Liver (tissue), 3 donors: ENCODE results near the gene TCAP.

Source experiments
- FOXA1 ChIP-seq: IDR thresholded peaks from 2 replicates; pipeline ENCODE4 v1.6.1; 2016; ENCODE audit warnings: antibody characterized with exemption
- RAD21 ChIP-seq, 2 donors: IDR thresholded peaks; 2 replicates each; pipeline ENCODE4 v1.6.1; 2016; ENCODE audit warnings: antibody characterized with exemption in 2 of 2, mild to moderate bottlenecking in 2 of 2
- RXRA ChIP-seq, 2 donors: IDR thresholded peaks; 2 replicates each; pipeline ENCODE4 v1.6.1; 2017 to 2018; ENCODE audit warnings: antibody characterized with exemption in 2 of 2, mild to moderate bottlenecking in 1 of 2
- SP1 ChIP-seq: IDR thresholded peaks from 2 replicates; pipeline ENCODE4 v1.6.1; 2018; ENCODE audit warnings: antibody characterized with exemption, mild to moderate bottlenecking
- TAF1 ChIP-seq: conservative IDR thresholded peaks from 2 replicates; pipeline ENCODE4 v1.6.1; 2016; ENCODE audit warnings: antibody characterized with exemption, mild to moderate bottlenecking
- YY1 ChIP-seq: IDR thresholded peaks from 2 replicates; pipeline ENCODE4 v1.6.1; 2016; ENCODE audit warnings: antibody characterized with exemption, mild to moderate bottlenecking
- TF ChIP-seq, protein P1 (sequence below): fragments of 150-350 bp; IDR thresholded peaks from 2 replicates; pipeline ENCODE4 v1.5.1; 2017; ENCODE audit warnings: improper control_type of control experiment, low read depth, low read length; ENCODE audit not compliant: missing input control
- TF ChIP-seq, protein P2 (sequence below): IDR thresholded peaks from 2 replicates; pipeline ENCODE4 v1.6.1; 2016; ENCODE audit warnings: antibody characterized with exemption, mild to moderate bottlenecking
- TF ChIP-seq, protein P3 (sequence below): IDR thresholded peaks from 2 replicates; pipeline ENCODE4 v1.6.1; 2016; ENCODE audit warnings: antibody characterized with exemption
- TF ChIP-seq, protein P4 (sequence below): IDR thresholded peaks from 2 replicates; pipeline ENCODE4 v1.6.1; 2016; ENCODE audit warnings: antibody characterized with exemption
- donor health status: healthy.
- donor health status: healthy.

- TF ChIP-seq, protein P1, sequence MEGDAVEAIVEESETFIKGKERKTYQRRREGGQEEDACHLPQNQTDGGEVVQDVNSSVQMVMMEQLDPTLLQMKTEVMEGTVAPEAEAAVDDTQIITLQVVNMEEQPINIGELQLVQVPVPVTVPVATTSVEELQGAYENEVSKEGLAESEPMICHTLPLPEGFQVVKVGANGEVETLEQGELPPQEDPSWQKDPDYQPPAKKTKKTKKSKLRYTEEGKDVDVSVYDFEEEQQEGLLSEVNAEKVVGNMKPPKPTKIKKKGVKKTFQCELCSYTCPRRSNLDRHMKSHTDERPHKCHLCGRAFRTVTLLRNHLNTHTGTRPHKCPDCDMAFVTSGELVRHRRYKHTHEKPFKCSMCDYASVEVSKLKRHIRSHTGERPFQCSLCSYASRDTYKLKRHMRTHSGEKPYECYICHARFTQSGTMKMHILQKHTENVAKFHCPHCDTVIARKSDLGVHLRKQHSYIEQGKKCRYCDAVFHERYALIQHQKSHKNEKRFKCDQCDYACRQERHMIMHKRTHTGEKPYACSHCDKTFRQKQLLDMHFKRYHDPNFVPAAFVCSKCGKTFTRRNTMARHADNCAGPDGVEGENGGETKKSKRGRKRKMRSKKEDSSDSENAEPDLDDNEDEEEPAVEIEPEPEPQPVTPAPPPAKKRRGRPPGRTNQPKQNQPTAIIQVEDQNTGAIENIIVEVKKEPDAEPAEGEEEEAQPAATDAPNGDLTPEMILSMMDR = no peak
- no peak for TF ChIP-seq TAF1
- TF ChIP-seq, protein P2, sequence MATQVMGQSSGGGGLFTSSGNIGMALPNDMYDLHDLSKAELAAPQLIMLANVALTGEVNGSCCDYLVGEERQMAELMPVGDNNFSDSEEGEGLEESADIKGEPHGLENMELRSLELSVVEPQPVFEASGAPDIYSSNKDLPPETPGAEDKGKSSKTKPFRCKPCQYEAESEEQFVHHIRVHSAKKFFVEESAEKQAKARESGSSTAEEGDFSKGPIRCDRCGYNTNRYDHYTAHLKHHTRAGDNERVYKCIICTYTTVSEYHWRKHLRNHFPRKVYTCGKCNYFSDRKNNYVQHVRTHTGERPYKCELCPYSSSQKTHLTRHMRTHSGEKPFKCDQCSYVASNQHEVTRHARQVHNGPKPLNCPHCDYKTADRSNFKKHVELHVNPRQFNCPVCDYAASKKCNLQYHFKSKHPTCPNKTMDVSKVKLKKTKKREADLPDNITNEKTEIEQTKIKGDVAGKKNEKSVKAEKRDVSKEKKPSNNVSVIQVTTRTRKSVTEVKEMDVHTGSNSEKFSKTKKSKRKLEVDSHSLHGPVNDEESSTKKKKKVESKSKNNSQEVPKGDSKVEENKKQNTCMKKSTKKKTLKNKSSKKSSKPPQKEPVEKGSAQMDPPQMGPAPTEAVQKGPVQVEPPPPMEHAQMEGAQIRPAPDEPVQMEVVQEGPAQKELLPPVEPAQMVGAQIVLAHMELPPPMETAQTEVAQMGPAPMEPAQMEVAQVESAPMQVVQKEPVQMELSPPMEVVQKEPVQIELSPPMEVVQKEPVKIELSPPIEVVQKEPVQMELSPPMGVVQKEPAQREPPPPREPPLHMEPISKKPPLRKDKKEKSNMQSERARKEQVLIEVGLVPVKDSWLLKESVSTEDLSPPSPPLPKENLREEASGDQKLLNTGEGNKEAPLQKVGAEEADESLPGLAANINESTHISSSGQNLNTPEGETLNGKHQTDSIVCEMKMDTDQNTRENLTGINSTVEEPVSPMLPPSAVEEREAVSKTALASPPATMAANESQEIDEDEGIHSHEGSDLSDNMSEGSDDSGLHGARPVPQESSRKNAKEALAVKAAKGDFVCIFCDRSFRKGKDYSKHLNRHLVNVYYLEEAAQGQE = no peak
- TF ChIP-seq SP1 = no peak
- no peak for TF ChIP-seq YY1
- TF ChIP-seq FOXA1 = no peak
- TF ChIP-seq, protein P3, sequence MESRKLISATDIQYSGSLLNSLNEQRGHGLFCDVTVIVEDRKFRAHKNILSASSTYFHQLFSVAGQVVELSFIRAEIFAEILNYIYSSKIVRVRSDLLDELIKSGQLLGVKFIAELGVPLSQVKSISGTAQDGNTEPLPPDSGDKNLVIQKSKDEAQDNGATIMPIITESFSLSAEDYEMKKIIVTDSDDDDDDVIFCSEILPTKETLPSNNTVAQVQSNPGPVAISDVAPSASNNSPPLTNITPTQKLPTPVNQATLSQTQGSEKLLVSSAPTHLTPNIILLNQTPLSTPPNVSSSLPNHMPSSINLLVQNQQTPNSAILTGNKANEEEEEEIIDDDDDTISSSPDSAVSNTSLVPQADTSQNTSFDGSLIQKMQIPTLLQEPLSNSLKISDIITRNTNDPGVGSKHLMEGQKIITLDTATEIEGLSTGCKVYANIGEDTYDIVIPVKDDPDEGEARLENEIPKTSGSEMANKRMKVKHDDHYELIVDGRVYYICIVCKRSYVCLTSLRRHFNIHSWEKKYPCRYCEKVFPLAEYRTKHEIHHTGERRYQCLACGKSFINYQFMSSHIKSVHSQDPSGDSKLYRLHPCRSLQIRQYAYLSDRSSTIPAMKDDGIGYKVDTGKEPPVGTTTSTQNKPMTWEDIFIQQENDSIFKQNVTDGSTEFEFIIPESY = no peak
- TF ChIP-seq, protein P4, sequence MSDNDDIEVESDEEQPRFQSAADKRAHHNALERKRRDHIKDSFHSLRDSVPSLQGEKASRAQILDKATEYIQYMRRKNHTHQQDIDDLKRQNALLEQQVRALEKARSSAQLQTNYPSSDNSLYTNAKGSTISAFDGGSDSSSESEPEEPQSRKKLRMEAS = no peak
- TF ChIP-seq RXRA (IDR thresholded peaks at IDR 0.05) = no peak
- no peak for TF ChIP-seq RAD21 (IDR thresholded peaks at IDR 0.05)
Observed at GRCh38 chr17:39626171-39627046, 38.7 kb upstream of the TCAP start, which contains the start of gene PPP1R1B.
